GM21381 (cell line): ENCODE measurements around the gene OR14A16.

Experiments used
- ATAC-seq: cut with Tn5 transposase; IDR thresholded peaks from one replicate; pipeline ENCODE4 v1.9.1; 2021; ENCODE audit warnings: mild to moderate bottlenecking, moderate library complexity; ENCODE audit not compliant: unreplicated experiment

OR14A16 gene

GRCh38 chr1:247824023-247824422 lies at the start of gene OR14A16:
Gene OR14A16, minus strand, starts transcription at chr1:247824119. Its CDS starts 8,390 bp downstream, at chr1:247815729.
- no peak for ATAC-seq

- ATAC-seq = no peak
Measured at GRCh38 chr1:247865416-247865815, 41.5 kb upstream of the OR14A16 start.

GRCh38 chr1:247864644-247865043 lies 40.7 kb upstream of the OR14A16 start:
- no peak for ATAC-seq

- no peak for ATAC-seq
Measured at GRCh38 chr1:247862756-247863155, 38.8 kb upstream of the OR14A16 start.

GRCh38 chr1:247857985-247858619 lies 34.2 kb upstream of the OR14A16 start:
- no peak for ATAC-seq

- peak; percentile 58 for ATAC-seq
Measured at GRCh38 chr1:247857069-247857984, 33.4 kb upstream of the OR14A16 start, which contains the start of gene TRIM58. Gene TRIM58, plus strand, starts transcription at chr1:247857187. Its CDS starts 60 bp downstream, at chr1:247857247.

GRCh38 chr1:247855911-247856310 lies 32.0 kb upstream of the OR14A16 start:
- ATAC-seq = no peak

GRCh38 chr1:247854899-247855545 lies 31.1 kb upstream of the OR14A16 start:
- ATAC-seq = no peak

GRCh38 chr1:247849616-247850015 lies 25.7 kb upstream of the OR14A16 start:
- no peak for ATAC-seq

- no peak for ATAC-seq
Measured at GRCh38 chr1:247848346-247848745, 24.4 kb upstream of the OR14A16 start.

- no peak for ATAC-seq
Measured at GRCh38 chr1:247845693-247846017, 21.7 kb upstream of the OR14A16 start.

- ATAC-seq = no peak
Measured at GRCh38 chr1:247845011-247845692, 21.2 kb upstream of the OR14A16 start.

GRCh38 chr1:247843411-247843810 lies 19.5 kb upstream of the OR14A16 start:
- ATAC-seq = no peak

GRCh38 chr1:247841796-247842195 lies 17.9 kb upstream of the OR14A16 start, which contains the start of gene OR11L1:
Gene OR11L1, minus strand, starts transcription at chr1:247841896. Its CDS starts 0 bp downstream, at chr1:247841896.
- no peak for ATAC-seq

- no peak for ATAC-seq
Measured at GRCh38 chr1:247840818-247841217, 16.9 kb upstream of the OR14A16 start.

GRCh38 chr1:247833601-247834000 lies 9.7 kb upstream of the OR14A16 start:
- no peak for ATAC-seq

GRCh38 chr1:247829656-247830055 lies 5.7 kb upstream of the OR14A16 start:
- no peak for ATAC-seq

- ATAC-seq = no peak
Measured at GRCh38 chr1:247825362-247825761, 1.4 kb upstream of the OR14A16 start.

- no peak for ATAC-seq
Measured at GRCh38 chr1:247822060-247822459, 1.9 kb downstream of the OR14A16 start.

GRCh38 chr1:247812637-247813036 lies 11.3 kb downstream of the OR14A16 start:
- ATAC-seq = no peak

- ATAC-seq = no peak
Measured at GRCh38 chr1:247797518-247797917, 26.4 kb downstream of the OR14A16 start.
